Epithelial cell of proximal tubule (primary cell): ENCODE measurements around the gene IRF8. TPM values are rescaled to one million over a fixed set of nuclear protein-coding genes. Genes with fewer than 3 reads are reported as not detected.
"Not testable (repeated sequence)": the region's sequence is repeated elsewhere in the genome, so short reads cannot be mapped to it uniquely, and the experiment has no call there.

ENCODE experiments used
- DNase-seq: peaks from one replicate; pipeline ENCODE4 v3.0.0-alpha.2; 2011; ENCODE audit warnings: low read depth
- H3K4me3 ChIP-seq: 2 replicates; pipeline ENCODE4 v1.5.1; 2011; ENCODE audit warnings: low read depth, mild to moderate bottlenecking, low read length
- CTCF ChIP-seq: conservative IDR thresholded peaks from 2 replicates; pipeline ENCODE4 v1.5.1; 2012; ENCODE audit warnings: low read depth, mild to moderate bottlenecking, low read length
- total RNA-seq: library from RNA; depleted of rRNA; stranded (reverse); fragments of >200 nt; gene quantifications from 2 replicates; pipeline ENCODE4 v1.2.3, GENCODE V29; 2015

The IRF8 gene
- total RNA-seq, 1 donor from 2014 or later, result 0.17 TPM

- no peak for DNase-seq
- no peak overlapping the region for H3K4me3 ChIP-seq
- no peak for TF ChIP-seq CTCF
These were observed 44.0 kb upstream of the IRF8 start for GRCh38 chr16:85854935-85855334.

- H3K4me3 ChIP-seq, result no peak overlapping the region
- no peak for TF ChIP-seq CTCF
- DNase-seq, result no peak
These were observed 42.9 kb upstream of the IRF8 start for GRCh38 chr16:85856079-85856478.

- H3K4me3 ChIP-seq, result no peak overlapping the region
- no peak for DNase-seq
- TF ChIP-seq CTCF, result no peak
These were observed 42.4 kb upstream of the IRF8 start for GRCh38 chr16:85856585-85856984.

- H3K4me3 ChIP-seq, result no peak overlapping the region
- TF ChIP-seq CTCF, result no peak
- no peak for DNase-seq
These were observed 41.6 kb upstream of the IRF8 start for GRCh38 chr16:85857406-85857805.

DNA sequence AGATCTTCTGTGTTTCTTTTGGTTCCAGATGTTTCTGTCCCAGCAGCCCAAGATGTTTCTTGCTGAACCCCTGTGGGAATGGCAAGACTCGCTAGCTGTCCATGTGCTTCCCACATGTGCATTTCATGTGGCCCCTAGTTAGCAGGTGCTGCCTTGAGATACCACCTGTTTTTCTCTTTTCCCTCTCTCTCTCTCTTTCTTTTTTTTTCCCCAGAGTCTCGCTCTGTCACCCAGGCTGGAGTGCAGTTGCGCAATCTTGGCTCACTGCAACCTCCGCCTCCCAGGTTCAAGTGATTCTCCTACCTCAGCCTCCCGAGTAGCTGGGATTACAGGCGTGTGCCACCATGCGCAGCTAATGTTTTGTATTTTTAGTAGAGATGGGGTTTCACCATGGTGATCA is 40.4 kb upstream of the IRF8 start:
- H3K4me3 ChIP-seq, DNase-seq: not testable (repeated sequence)

DNA sequence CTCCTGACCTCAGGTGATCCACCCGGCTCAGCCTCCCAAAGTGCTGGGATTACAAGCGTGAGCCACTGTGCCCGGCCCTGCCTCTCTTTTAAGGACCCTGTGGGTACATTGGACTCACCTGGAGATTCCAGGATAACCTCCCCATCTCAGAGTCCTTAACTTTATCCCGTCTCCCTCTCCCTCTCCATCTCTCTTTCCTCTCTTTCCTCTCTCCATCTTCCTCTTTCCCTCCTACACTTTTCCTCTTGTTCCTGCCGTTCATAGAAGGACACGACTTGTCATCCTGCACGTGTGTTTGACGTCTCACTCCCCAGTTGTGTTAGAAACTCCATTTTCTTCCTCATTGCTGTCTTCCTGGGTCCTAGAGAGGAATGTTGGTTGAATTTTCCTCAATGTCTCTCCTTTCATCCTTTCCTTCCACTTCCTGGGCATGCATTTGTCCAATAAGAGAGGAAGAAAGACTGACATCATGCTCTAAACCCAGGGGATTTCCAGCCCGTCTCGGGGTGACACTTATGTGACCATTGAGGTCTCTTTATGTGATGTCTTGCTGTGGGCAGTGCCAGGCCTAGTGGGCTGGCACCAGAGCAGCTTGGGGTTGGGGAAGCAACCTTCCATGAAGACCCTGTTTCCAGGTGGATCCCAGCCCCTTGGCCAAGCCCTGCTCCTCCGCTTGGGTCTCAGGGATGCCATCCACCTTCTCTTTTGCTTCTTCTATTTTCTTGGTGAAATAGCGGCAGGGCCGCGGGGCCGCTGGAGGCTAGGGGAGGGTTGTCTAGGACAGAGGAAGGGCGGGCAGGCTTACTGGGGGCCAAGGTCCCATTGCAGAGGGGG is 39.8 kb upstream of the IRF8 start:
- H3K4me3 ChIP-seq, result no peak overlapping the region
- no peak for TF ChIP-seq CTCF
- no peak for DNase-seq

- TF ChIP-seq CTCF, result no peak
These were observed 39.2 kb upstream of the IRF8 start for GRCh38 chr16:85859818-85860125.

More at GRCh38 chr16:85859818-85860125, 39.2 kb upstream of the IRF8 start:
- no peak overlapping the region for H3K4me3 ChIP-seq
- DNase-seq, result no peak
